ENCODE measurements around the gene ZDHHC4.

ZDHHC4 gene

GRCh38 chr7:6577369-6578113, at the start of gene ZDHHC4:
TSS of gene ZDHHC4 (plus strand) at chr7:6577454. CDS start at chr7:6580562, 3,108 bp downstream.
- in situ Hi-C loops (cut with HindIII; ENCODE audit: low pct_unique_long_range_greater_than_20kb, low sequenced_read_pairs), result no loop called here
- TF ChIP-seq JUND (IDR thresholded peaks at IDR 0.05; ENCODE audit: low read depth), result no peak
- DNase-seq (ENCODE audit: low read depth in 1 of 2, low spot score in 1 of 2), result peak; percentile 91 to 97

GRCh38 chr7:6528401-6529130, 48.7 kb upstream of the ZDHHC4 start:
- DNase-seq (ENCODE audit: low read depth in 1 of 2, low spot score in 1 of 2), result no peak
- in situ Hi-C loops (cut with HindIII; ENCODE audit: low pct_unique_long_range_greater_than_20kb, low sequenced_read_pairs), result no loop called here
- no peak for TF ChIP-seq JUND (IDR thresholded peaks at IDR 0.05; ENCODE audit: low read depth)

- no peak for TF ChIP-seq JUND (IDR thresholded peaks at IDR 0.05; ENCODE audit: low read depth)
- in situ Hi-C loops (cut with HindIII; ENCODE audit: low pct_unique_long_range_greater_than_20kb, low sequenced_read_pairs), result no loop called here
- DNase-seq (ENCODE audit: low read depth in 1 of 2, low spot score in 1 of 2), result no peak
Measured at GRCh38 chr7:6529643-6530042, 47.6 kb upstream of the ZDHHC4 start.

- no peak for TF ChIP-seq JUND (IDR thresholded peaks at IDR 0.05; ENCODE audit: low read depth)
- in situ Hi-C loops (cut with HindIII; ENCODE audit: low pct_unique_long_range_greater_than_20kb, low sequenced_read_pairs), result no loop called here
- no peak for DNase-seq (ENCODE audit: low read depth in 1 of 2, low spot score in 1 of 2)
Measured at GRCh38 chr7:6530626-6531491, 46.4 kb upstream of the ZDHHC4 start.

GRCh38 chr7:6531492-6532279, 45.6 kb upstream of the ZDHHC4 start:
- no peak for TF ChIP-seq JUND (IDR thresholded peaks at IDR 0.05; ENCODE audit: low read depth)
- no peak for DNase-seq (ENCODE audit: low read depth in 1 of 2, low spot score in 1 of 2)
- in situ Hi-C loops (cut with HindIII; ENCODE audit: low pct_unique_long_range_greater_than_20kb, low sequenced_read_pairs), result no loop called here

GRCh38 chr7:6532516-6532915, 44.7 kb upstream of the ZDHHC4 start:
- no peak for DNase-seq (ENCODE audit: low read depth in 1 of 2, low spot score in 1 of 2)
- no peak for TF ChIP-seq JUND (IDR thresholded peaks at IDR 0.05; ENCODE audit: low read depth)
- in situ Hi-C loops (cut with HindIII; ENCODE audit: low pct_unique_long_range_greater_than_20kb, low sequenced_read_pairs), result no loop called here

- in situ Hi-C loops (cut with HindIII; ENCODE audit: low pct_unique_long_range_greater_than_20kb, low sequenced_read_pairs), result no loop called here
- no peak for TF ChIP-seq JUND (IDR thresholded peaks at IDR 0.05; ENCODE audit: low read depth)
- no peak for DNase-seq (ENCODE audit: low read depth in 1 of 2, low spot score in 1 of 2)
Measured at GRCh38 chr7:6533893-6534495, 43.3 kb upstream of the ZDHHC4 start.

- in situ Hi-C loops (cut with HindIII; ENCODE audit: low pct_unique_long_range_greater_than_20kb, low sequenced_read_pairs), result no loop called here
- TF ChIP-seq JUND (IDR thresholded peaks at IDR 0.05; ENCODE audit: low read depth), result no peak
- DNase-seq (ENCODE audit: low read depth in 1 of 2, low spot score in 1 of 2), result no peak
Measured at GRCh38 chr7:6536262-6537260, 40.7 kb upstream of the ZDHHC4 start.

- no peak for DNase-seq (ENCODE audit: low read depth in 1 of 2, low spot score in 1 of 2)
- in situ Hi-C loops (cut with HindIII; ENCODE audit: low pct_unique_long_range_greater_than_20kb, low sequenced_read_pairs), result no loop called here
- no peak for TF ChIP-seq JUND (IDR thresholded peaks at IDR 0.05; ENCODE audit: low read depth)
Measured at GRCh38 chr7:6542368-6542767, 34.9 kb upstream of the ZDHHC4 start.

- no peak for TF ChIP-seq JUND (IDR thresholded peaks at IDR 0.05; ENCODE audit: low read depth)
- in situ Hi-C loops (cut with HindIII; ENCODE audit: low pct_unique_long_range_greater_than_20kb, low sequenced_read_pairs), result no loop called here
- DNase-seq (ENCODE audit: low read depth in 1 of 2, low spot score in 1 of 2), result no peak
Measured at GRCh38 chr7:6545398-6546126, 31.7 kb upstream of the ZDHHC4 start.
